Upper lobe of right lung (tissue), 1 donor: ENCODE results near the gene KRTAP10-12. TPM values are rescaled to one million over a fixed set of nuclear protein-coding genes. Genes with fewer than 3 reads are reported as not detected.

Source experiments
- ATAC-seq: fragments of 200-7000 bp; cut with Tn5 transposase; one replicate; pipeline ENCODE4 v1.9.1; 2020; ENCODE audit warnings: mild to moderate bottlenecking, moderate library complexity
- DNase-seq: peaks from one replicate; pipeline ENCODE4 v3.0.0-alpha.2; 2020
- H3K27ac ChIP-seq: fragments of 200-600 bp; one replicate; pipeline ENCODE4 v1.8.0; 2022
- H3K27me3 ChIP-seq: fragments of 200-600 bp; one replicate; pipeline ENCODE4 v1.8.0; 2022; ENCODE audit warnings: mild to moderate bottlenecking
- H3K36me3 ChIP-seq: fragments of 200-600 bp; one replicate; pipeline ENCODE4 v1.8.0; 2022
- H3K4me1 ChIP-seq: fragments of 200-600 bp; one replicate; pipeline ENCODE4 v1.8.0; 2022
- H3K4me3 ChIP-seq: fragments of 200-600 bp; one replicate; pipeline ENCODE4 v1.8.0; 2022; ENCODE audit warnings: mild to moderate bottlenecking
- H3K9me3 ChIP-seq: fragments of 200-600 bp; one replicate; pipeline ENCODE4 v1.8.0; 2022
- CTCF ChIP-seq: fragments of 200-600 bp; IDR thresholded peaks from one replicate; pipeline ENCODE4 v1.8.0; 2022; ENCODE audit warnings: antibody characterized with exemption
- intact Hi-C: fragments of 100-400 bp; cut with DNase I; formaldehyde crosslinking; loops from one replicate; pipeline ENCODE4 v1.11.0; 2022
- total RNA-seq: library from RNA; stranded (reverse); fragmentation: NEBNext Ultra II Directional; extraction: Animal tissue kit (Norgen Biotek cat#: 25700); gene quantifications from one replicate; pipeline ENCODE4 v1.2.1, GENCODE V29; 2021
- donor health status: DM: no; HTN: yes; CAD: no; lungs with severe emphysema.

KRTAP10-12 gene
- total RNA-seq, 1 donor from 2014 or later, result not detected

- ATAC-seq, result no peak
- intact Hi-C loops, result no loop called here
- no peak for DNase-seq
Measured at GRCh38 chr21:44727757-44728156, 30.8 kb downstream of the KRTAP10-12 start.

GRCh38 chr21:44728716-44729115 is 31.7 kb downstream of the KRTAP10-12 start:
- Histone ChIP-seq H3K27me3 (peaks cover 44% of the 10 kb centered on the region), H3K9me3 (no peaks in the 10 kb centered on the region), H3K4me1 (no peaks in the 10 kb centered on the region), H3K36me3 (no peaks in the 10 kb centered on the region), H3K27ac (no peak overlapping the region), H3K4me3 (no peak overlapping the region)
- intact Hi-C loops, result no loop called here
- DNase-seq (no peak), ATAC-seq (no peak)
- TF ChIP-seq CTCF, result no peak

More at GRCh38 chr21:44727757-44728156, 30.8 kb downstream of the KRTAP10-12 start:
- no peaks in the 10 kb centered on the region for H3K4me1 ChIP-seq
- no peaks in the 10 kb centered on the region for H3K36me3 ChIP-seq
- no peak for TF ChIP-seq CTCF
- peaks cover 53% of the 10 kb centered on the region for H3K27me3 ChIP-seq
- no peak overlapping the region for H3K27ac ChIP-seq
- no peaks in the 10 kb centered on the region for H3K9me3 ChIP-seq
- H3K4me3 ChIP-seq, result no peak overlapping the region

- Histone ChIP-seq H3K4me3 (no peak overlapping the region), H3K27me3 (peaks cover 36% of the 10 kb centered on the region), H3K36me3 (no peaks in the 10 kb centered on the region), H3K9me3 (no peaks in the 10 kb centered on the region), H3K27ac (no peak overlapping the region), H3K4me1 (no peaks in the 10 kb centered on the region)
- intact Hi-C loops, result no loop called here
- ATAC-seq, result peak; percentile 12
- no peak for TF ChIP-seq CTCF
- peak; percentile 57 for DNase-seq
Measured at GRCh38 chr21:44729336-44730027, 32.5 kb downstream of the KRTAP10-12 start.

- Histone ChIP-seq H3K27ac (no peak overlapping the region), H3K4me1 (no peaks in the 10 kb centered on the region), H3K9me3 (no peaks in the 10 kb centered on the region), H3K27me3 (peaks cover 31% of the 10 kb centered on the region), H3K36me3 (no peaks in the 10 kb centered on the region), H3K4me3 (no peak overlapping the region)
- no peak for TF ChIP-seq CTCF
- intact Hi-C loops, result no loop called here
- no peak for ATAC-seq
- DNase-seq, result no peak
Measured at GRCh38 chr21:44730028-44730395, 33.0 kb downstream of the KRTAP10-12 start.

- H3K4me1 ChIP-seq, result no peaks in the 10 kb centered on the region
- no peak overlapping the region for H3K4me3 ChIP-seq
- DNase-seq, result no peak
- intact Hi-C loops, result no loop called here
- TF ChIP-seq CTCF, result no peak
- H3K9me3 ChIP-seq, result no peaks in the 10 kb centered on the region
- no peak for ATAC-seq
- H3K27me3 ChIP-seq, result peaks cover 20% of the 10 kb centered on the region
- H3K27ac ChIP-seq, result no peak overlapping the region
- no peaks in the 10 kb centered on the region for H3K36me3 ChIP-seq
Measured at GRCh38 chr21:44730951-44731579, 34.1 kb downstream of the KRTAP10-12 start.
